ENCODE measurements around the gene MRPS10. TPM values are rescaled to one million over a fixed set of nuclear protein-coding genes. Genes with fewer than 3 reads are reported as not detected.
A peak's percentile ranks its signal among the peaks of the same experiment; 100 is the strongest.

The MRPS10 gene
- total and polyA plus RNA-seq, 10 of the 15 experiments (the other 5 are each of a cell fraction or from before 2014, with no cell fraction given), result 28.5 to 83.3 (median 52.8) TPM

DNA sequence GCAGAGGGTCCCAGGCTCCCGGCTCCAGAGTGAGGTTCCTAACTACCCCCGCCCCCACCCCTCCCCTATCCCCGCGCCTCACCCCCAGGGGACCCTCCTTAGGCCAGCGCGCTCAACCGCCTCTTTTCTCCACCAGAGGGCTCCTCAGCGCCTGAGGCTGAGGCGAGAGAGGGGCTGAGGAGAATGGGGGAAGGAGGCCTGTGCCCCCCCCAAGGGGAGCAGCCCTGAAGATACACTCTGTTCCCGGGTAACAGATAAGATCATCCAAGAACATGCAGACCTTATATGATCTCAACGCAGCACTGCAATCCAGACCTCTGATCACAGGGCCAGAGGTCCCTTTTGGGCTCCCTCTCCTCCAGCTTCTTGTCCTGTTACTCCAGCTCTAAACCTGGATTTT is 43.3 kb upstream of the MRPS10 start (continued):
- TF ChIP-seq, protein P1, sequence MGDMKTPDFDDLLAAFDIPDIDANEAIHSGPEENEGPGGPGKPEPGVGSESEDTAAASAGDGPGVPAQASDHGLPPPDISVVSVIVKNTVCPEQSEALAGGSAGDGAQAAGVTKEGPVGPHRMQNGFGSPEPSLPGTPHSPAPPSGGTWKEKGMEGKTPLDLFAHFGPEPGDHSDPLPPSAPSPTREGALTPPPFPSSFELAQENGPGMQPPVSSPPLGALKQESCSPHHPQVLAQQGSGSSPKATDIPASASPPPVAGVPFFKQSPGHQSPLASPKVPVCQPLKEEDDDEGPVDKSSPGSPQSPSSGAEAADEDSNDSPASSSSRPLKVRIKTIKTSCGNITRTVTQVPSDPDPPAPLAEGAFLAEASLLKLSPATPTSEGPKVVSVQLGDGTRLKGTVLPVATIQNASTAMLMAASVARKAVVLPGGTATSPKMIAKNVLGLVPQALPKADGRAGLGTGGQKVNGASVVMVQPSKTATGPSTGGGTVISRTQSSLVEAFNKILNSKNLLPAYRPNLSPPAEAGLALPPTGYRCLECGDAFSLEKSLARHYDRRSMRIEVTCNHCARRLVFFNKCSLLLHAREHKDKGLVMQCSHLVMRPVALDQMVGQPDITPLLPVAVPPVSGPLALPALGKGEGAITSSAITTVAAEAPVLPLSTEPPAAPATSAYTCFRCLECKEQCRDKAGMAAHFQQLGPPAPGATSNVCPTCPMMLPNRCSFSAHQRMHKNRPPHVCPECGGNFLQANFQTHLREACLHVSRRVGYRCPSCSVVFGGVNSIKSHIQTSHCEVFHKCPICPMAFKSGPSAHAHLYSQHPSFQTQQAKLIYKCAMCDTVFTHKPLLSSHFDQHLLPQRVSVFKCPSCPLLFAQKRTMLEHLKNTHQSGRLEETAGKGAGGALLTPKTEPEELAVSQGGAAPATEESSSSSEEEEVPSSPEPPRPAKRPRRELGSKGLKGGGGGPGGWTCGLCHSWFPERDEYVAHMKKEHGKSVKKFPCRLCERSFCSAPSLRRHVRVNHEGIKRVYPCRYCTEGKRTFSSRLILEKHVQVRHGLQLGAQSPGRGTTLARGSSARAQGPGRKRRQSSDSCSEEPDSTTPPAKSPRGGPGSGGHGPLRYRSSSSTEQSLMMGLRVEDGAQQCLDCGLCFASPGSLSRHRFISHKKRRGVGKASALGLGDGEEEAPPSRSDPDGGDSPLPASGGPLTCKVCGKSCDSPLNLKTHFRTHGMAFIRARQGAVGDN (IDR thresholded peaks at IDR 0.05), result no peak
- TF ChIP-seq MEF2B (IDR thresholded peaks at IDR 0.05; ENCODE audit: partially characterized antibody, poor library complexity, severe bottlenecking) (peak; percentile 36), SMC3 (IDR thresholded peaks at IDR 0.05; ENCODE audit: borderline replicate concordance, low read length) (peak; percentile 60; the same call in 1 of the 2 replicates)

DNA sequence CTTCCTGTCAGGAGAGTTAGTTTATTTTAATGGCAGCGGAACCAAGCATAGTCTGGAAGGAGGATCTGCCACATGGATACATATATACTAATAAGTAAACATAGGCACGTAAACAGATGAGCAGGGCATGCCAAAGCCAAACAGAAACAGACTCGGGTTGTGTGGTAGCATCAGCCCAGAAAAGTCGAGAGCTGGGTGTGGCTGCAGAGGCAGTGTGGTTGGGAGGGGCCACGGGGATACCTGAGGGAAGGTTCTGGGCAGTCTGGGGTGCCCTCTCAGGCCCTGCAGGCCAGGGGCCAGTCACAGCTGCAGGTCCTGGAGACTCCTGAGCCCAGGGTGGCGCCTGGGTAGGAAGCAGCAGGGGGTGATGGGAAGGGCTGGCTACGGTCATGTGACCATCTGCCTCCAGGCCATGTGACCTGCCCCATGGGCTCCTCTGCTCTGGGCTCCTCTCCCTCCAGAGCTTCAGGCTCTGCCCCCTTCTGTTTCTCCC is 42.8 kb upstream of the MRPS10 start:
- DNase-seq (ENCODE audit: low read depth, low spot score) (no peak), ATAC-seq (peak; percentile 71), FAIRE-seq (no peak)
- SMC1A ChIA-PET (ENCODE audit: uncharacterized antibody, unreplicated experiment), result interaction anchor here (0.6 to 3.0 kb wide), 12 partner anchors 11 to 287 kb away, joined by 3 to 32 read pairs (median 6); no protein-coding TSS in a partner anchor
- Histone ChIP-seq H3K27me3 (replicated peaks in 1 of 2; ENCODE audit: control insufficient read depth in 2 of 2, insufficient read depth in 2 of 2, low read length in 1 of 2) (no peaks in the 10 kb centered on the region), H2AFZ (ENCODE audit: control insufficient read depth, low read depth, low read length) (no peak overlapping the region), H3K79me2 (ENCODE audit: control insufficient read depth, insufficient read depth, low read length) (no peaks in the 10 kb centered on the region), H3K27ac (ENCODE audit: control insufficient read depth, insufficient read depth) (no peak overlapping the region), H3K9ac (ENCODE audit: control insufficient read depth, insufficient read depth, low read length) (no peak overlapping the region), H4K20me1 (ENCODE audit: control insufficient read depth, insufficient read depth) (no peaks in the 10 kb centered on the region), H3K4me3 (no peak overlapping the region), H3K4me2 (ENCODE audit: control insufficient read depth, insufficient read depth) (no peak overlapping the region), H3K4me1 (ENCODE audit: control insufficient read depth, insufficient read depth, low read length) (no peaks in the 10 kb centered on the region), H3K36me3 (ENCODE audit: control insufficient read depth in 2 of 2, insufficient read depth in 2 of 2, low read length in 1 of 2) (peaks cover 0 to 7% of the 10 kb centered on the region in 2 experiments; a peak in 2 of 4 replicates), H3K9me3 (replicated peaks; ENCODE audit: control insufficient read depth, insufficient read depth, low read length) (no peaks in the 10 kb centered on the region)
- RAD21 ChIA-PET (ENCODE audit: unreplicated experiment), result interaction anchor here (0.6 to 7.2 kb wide), 7 partner anchors 12 to 286 kb away, joined by 3 to 77 read pairs (median 5); no protein-coding TSS in a partner anchor
- CTCF ChIA-PET, result interaction anchor here (0.5 to 8.8 kb wide), 18 partner anchors 10 to 622 kb away, joined by 3 to 123 read pairs (median 4); partner anchors contain the start of gene UBR2
- in situ Hi-C loops (cut with MboI), result loop anchor here (5.0 kb wide), 1 partner anchor 287 kb away; no protein-coding TSS in a partner anchor
- POLR2A ChIA-PET, result interaction anchor here (0.6 to 0.8 kb wide), 2 partner anchors 23 to 644 kb away, joined by 3 to 6 read pairs; no protein-coding TSS in a partner anchor
- no TSS peak for BruUV-seq (replicated peaks)
- 86% methylated on average over 7 of the region's 7 CpGs for WGBS (ENCODE audit: insufficient coverage, insufficient replicate concordance, low lambda C conversion rate, missing lambda C conversion rate)
- intact Hi-C loops (cut with micrococcal nuclease; ENCODE audit: unreplicated experiment), result loop anchor here (2.0 kb wide), 1 partner anchor 286 kb away; no protein-coding TSS in a partner anchor
- TF ChIP-seq, protein P2, sequence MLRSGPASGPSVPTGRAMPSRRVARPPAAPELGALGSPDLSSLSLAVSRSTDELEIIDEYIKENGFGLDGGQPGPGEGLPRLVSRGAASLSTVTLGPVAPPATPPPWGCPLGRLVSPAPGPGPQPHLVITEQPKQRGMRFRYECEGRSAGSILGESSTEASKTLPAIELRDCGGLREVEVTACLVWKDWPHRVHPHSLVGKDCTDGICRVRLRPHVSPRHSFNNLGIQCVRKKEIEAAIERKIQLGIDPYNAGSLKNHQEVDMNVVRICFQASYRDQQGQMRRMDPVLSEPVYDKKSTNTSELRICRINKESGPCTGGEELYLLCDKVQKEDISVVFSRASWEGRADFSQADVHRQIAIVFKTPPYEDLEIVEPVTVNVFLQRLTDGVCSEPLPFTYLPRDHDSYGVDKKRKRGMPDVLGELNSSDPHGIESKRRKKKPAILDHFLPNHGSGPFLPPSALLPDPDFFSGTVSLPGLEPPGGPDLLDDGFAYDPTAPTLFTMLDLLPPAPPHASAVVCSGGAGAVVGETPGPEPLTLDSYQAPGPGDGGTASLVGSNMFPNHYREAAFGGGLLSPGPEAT (IDR thresholded peaks at IDR 0.05; ENCODE audit: low read depth), result no peak
- TF ChIP-seq RFX5 (IDR thresholded peaks at IDR 0.05; ENCODE audit: low read depth, low read length), result no peak
- TF ChIP-seq KDM1A (IDR thresholded peaks at IDR 0.05; ENCODE audit: borderline replicate concordance), result no peak
- TF ChIP-seq, protein P3, sequence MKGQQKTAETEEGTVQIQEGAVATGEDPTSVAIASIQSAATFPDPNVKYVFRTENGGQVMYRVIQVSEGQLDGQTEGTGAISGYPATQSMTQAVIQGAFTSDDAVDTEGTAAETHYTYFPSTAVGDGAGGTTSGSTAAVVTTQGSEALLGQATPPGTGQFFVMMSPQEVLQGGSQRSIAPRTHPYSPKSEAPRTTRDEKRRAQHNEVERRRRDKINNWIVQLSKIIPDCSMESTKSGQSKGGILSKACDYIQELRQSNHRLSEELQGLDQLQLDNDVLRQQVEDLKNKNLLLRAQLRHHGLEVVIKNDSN (IDR thresholded peaks at IDR 0.05; ENCODE audit: borderline replicate concordance, extremely low read length, insufficient read depth, low read depth, low read length), result peak; percentile 67
- no peak for TF ChIP-seq TAF1 (IDR thresholded peaks at IDR 0.05; ENCODE audit: borderline replicate concordance, low read depth, low read length)
- peak; percentile 86 for TF ChIP-seq RAD51 (IDR thresholded peaks at IDR 0.05)
- no peak for TF ChIP-seq SMC3 (IDR thresholded peaks at IDR 0.05; ENCODE audit: borderline replicate concordance, low read length)
- TF ChIP-seq NR2F1 (conservative IDR thresholded peaks at IDR 0.05), result no peak
- TF ChIP-seq, protein P4, sequence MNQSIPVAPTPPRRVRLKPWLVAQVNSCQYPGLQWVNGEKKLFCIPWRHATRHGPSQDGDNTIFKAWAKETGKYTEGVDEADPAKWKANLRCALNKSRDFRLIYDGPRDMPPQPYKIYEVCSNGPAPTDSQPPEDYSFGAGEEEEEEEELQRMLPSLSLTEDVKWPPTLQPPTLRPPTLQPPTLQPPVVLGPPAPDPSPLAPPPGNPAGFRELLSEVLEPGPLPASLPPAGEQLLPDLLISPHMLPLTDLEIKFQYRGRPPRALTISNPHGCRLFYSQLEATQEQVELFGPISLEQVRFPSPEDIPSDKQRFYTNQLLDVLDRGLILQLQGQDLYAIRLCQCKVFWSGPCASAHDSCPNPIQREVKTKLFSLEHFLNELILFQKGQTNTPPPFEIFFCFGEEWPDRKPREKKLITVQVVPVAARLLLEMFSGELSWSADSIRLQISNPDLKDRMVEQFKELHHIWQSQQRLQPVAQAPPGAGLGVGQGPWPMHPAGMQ (IDR thresholded peaks at IDR 0.05; ENCODE audit: borderline replicate concordance), result no peak
- no peak; the same call in 1 of the 2 replicates for TF ChIP-seq LARP7 (IDR thresholded peaks at IDR 0.05)
- TF ChIP-seq EGR1 (IDR thresholded peaks at IDR 0.05; ENCODE audit: borderline replicate concordance in 1 of 2, low read depth in 2 of 2, low read length in 2 of 2), result no peak

Measured in GM12878 (cell line).